Inflammatory macrophage treated with lipopolysaccharide for 1 hour (primary cell): ENCODE data around the gene NPBWR2.
A peak's percentile ranks its signal among the peaks of the same experiment; 100 is the strongest.

Experiments
- DNase-seq, 2 donors: peaks; one replicate each; pipeline ENCODE4 v3.0.0-alpha.2; 2020 to 2022

Gene NPBWR2

GRCh38 chr20:64083804-64084684 is 23.3 kb downstream of the NPBWR2 start, which contains the start of gene LKAAEAR1:
Gene LKAAEAR1 (minus strand): TSS chr20:64084398. CDS start chr20:64084219, 179 bp downstream.
- DNase-seq: no peak

DNA sequence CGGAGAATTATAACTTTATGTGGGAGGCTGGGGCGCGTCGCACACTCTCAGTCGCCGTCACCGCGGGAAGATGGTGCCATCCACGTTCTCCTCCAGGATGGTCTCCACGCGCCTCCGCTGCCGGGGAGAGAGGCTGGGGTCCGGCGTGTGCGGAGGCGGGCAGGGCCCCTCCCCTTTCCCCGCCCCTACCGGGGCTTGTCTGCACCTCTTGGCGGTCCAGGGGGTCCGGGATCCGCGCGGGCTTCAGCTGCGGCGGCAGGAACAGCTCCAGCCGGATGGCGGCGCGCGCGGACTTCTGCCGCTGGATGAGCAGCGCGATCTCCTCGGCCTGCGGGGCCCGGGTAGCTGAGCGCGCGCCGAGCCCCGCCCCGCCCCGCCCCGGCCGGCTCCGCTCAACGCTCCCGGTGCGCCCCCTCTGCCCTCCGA is 24.0 kb downstream of the NPBWR2 start:
- peak; percentile 47 to 63 for DNase-seq

- peak in 1 of 2 donors; percentile 33 for DNase-seq
Measured at GRCh38 chr20:64082820-64083377, 24.5 kb downstream of the NPBWR2 start.

DNA sequence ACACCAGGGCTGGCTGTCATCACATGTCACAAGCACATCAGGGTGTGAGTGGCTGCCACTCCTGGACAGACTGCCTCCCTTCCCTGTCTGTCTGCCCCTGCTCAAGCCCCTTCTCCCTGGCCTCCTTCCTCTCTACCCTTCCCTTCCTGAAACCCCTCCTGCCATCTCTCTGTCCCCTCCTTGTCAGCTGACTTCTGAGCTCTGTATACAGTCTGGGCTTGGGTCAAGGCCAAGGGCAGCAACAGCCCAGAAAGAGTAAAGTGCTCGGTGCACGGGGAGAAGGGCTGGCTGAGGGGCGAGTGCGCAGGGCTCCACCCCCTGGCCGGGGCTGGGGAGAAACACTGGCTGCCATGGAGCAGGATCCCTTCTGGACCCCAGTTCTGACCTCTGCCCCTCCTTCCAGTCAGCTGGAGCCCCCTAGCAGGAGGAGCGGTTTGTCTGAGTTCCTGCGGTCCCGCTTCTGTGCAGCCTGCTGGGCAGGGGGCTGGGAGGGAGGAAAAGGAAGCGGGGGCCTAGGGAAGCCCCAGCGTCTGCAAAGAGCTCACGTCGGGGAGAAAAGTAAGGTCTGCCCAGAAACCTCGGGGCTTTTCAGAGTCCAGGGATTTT is 25.1 kb downstream of the NPBWR2 start:
- peak in 1 of 2 donors; percentile 55 for DNase-seq

DNA sequence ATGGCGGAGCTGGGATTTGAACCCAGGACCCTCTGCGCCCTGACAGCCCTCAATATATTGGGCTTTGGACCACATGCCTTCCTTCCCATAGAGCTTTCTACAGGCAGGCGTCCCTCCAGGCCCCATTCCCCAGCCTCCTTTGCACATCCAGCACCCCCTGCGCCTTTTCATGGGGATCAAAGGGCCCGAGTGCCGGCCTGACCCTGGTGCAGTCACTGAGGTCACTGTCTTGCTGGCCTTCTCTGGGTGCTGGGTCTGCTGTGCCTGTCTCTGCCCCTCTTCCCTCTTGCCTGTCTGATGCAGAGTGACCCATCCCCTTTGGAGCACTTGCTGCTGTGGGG is 25.8 kb downstream of the NPBWR2 start:
- no peak for DNase-seq

- no peak for DNase-seq
Measured at GRCh38 chr20:64080813-64081623, 26.3 kb downstream of the NPBWR2 start.

DNA sequence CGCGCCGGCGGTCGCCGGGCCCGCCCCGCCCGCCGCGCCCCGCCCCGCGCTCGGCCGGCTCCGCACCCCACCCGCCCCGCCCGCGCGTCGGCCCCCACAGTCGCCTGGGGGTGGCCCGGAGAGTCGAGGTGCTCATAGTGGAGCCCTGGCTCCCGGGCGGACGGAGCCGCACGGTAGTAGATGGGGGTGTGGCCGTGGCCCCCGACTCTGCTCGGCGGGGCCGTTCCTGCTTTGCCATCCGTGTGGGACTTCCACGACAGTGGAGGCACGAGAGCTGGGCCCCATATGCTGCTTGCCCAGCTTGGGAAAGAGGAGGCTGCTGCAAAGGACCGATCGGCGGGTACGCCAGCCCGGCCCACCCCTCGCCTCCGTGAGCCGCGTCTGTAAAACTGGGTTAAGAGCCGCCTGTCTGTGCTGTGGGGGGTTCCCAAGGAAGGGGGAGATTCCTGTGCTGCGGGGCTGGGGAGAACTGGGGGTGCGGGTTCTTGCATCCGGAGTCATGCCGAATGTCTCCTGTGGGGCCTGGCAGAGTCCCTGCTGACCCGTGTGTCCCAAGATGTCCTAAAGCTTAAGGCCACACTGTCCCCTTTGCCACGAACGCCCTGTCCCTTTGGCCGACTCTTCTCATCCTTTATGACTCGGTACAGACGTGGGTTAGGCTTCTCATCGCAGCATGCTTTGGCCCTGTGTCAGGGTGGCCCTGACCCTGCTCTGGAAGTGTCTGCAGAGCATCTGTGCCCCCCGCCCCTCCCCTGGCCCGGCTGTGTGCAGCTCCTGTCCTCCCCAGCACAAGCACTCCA is 27.2 kb downstream of the NPBWR2 start, which contains the start of gene OPRL1:
TSS of gene OPRL1 (plus strand) at position 70 of the 800 bp plus-strand sequence. CDS start 12,639 bp downstream, outside the sequence.
- peak in 1 of 2 donors; percentile 46 for DNase-seq

- peak; percentile 82 to 86 for DNase-seq
Measured at GRCh38 chr20:64079273-64080012, 27.9 kb downstream of the NPBWR2 start, which contains the start of gene RGS19. Gene RGS19 (minus strand): TSS chr20:64079518. CDS start chr20:64076886, 2,632 bp downstream.

DNA sequence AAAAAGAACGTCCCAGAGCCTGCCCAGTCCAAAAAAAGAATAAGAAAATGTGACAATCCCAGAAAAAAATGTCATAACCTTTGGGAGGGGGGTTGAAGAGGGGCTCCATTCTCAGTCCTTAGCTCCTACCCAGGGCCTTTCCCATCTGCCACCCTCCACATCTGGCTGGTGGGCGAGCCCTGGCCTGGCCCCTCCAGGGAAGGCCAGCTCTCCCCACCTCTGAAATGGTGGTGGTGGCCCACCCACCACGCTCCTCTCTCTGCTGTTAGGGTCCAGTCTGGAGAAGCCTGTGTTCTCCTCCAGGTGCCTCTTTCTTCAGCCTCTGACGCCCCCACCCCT is 28.5 kb downstream of the NPBWR2 start:
- DNase-seq: no peak

GRCh38 chr20:64077876-64078551 is 29.4 kb downstream of the NPBWR2 start:
- DNase-seq: no peak

DNA sequence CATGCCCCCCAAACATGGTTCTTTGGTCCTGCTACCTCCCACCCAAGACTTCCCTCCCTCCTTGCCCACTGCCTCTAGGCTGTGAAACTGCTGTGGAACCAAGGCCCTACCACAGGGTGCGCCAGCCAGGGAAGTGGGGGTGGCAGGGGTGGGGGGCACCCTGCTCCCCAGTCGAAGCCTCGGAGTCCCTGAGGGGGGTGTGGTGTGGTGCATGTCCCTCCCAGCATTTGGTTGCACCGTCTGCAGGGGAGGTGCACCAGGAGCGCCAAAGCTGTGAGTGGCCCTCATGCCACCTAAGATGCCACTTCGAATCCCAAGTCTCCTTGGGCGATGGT is 29.9 kb downstream of the NPBWR2 start:
- DNase-seq: no peak

- peak; percentile 28 to 51 for DNase-seq
Measured at GRCh38 chr20:64077094-64077493, 30.3 kb downstream of the NPBWR2 start.

- DNase-seq: no peak
Measured at GRCh38 chr20:64076061-64076997, 31.0 kb downstream of the NPBWR2 start.

DNA sequence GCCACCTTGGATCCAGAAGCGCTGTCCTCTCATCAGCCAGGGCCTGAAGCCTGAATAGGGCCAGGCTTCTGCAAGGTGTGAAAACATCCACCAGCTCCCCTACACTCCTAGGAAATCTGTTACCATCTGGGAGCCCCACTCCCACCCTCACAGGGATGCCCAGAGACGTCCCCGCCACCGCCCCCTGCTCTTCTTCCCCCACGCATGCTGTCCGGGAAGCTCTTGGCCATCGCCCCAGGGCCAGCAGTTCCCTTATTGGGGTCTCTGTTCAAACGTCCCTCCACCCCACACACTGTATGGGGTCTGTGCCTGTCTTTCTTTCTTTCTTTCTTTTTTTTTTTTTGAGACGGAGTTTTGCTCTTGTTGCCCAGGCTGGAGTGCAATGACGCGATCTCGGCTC is 31.8 kb downstream of the NPBWR2 start:
- no peak for DNase-seq

GRCh38 chr20:64074963-64075362 is 32.4 kb downstream of the NPBWR2 start:
- DNase-seq: no peak

DNA sequence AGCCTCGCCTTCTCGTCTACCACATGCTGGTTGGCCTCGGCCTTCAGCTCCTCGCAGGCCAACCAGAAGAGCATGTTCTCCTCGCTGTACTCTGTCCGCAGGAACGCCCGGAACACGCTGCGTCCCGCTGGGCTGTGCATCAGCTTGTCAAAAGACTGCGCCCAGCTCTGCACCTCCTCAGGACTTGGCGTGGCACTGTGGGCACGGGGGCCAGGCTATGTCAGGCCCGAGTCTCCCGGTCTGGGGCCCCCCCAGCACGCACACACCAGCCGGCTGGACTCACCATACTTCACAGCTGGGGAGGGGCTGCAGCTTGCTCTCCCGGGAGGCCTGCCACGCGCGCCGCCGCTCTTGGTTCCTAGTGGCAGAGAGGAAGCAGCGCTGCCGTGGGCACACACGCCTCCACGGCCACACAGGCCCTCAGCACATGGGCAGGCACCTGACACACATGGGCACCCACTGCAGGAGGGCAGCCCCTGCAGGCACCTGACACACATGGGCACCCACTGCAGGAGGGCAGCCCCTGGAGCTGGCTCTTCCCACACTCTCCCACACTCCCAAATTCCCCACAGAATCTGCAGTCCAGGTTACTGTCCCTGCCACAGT is 33.1 kb downstream of the NPBWR2 start:
- DNase-seq: no peak

DNA sequence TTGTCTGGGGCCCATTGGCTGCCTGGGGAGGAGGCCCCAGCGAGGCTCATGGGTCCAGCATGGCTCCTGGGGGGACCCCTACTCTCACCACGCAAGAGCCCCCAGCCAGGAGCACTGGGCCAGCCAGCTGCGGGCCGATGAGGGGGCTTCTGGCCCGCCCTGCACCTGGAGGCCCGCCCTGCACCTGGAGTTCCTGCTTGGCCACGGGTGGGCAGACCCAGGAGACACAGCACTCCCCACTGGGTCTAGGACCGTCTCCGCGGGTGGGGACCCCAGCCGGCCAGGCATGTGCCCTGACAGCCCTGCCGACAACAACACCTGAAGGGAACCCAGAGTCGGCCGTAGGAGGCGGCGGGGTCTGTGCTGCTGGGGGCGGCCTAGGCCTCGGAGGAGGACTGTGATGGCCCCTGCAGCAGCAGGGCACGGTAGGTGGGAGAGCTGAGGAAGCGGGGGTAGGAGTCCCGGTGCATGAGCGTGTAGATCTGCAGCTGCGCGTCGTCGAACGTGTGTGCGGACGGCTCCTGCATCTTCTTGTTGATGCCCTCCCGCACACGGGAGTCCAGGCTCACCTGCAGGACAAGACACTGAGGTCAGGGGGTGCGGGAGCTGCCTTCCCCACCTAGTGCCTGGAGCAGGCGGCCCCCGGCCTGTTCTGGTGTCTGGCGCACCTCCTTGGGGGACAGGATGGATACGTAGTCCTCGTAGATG is 33.7 kb downstream of the NPBWR2 start:
- no peak for DNase-seq

GRCh38 chr20:64072498-64073063 is 34.8 kb downstream of the NPBWR2 start:
- no peak for DNase-seq
